ENCODE data around the gene C17orf50. TPM values are rescaled to one million over a fixed set of nuclear protein-coding genes. Genes with fewer than 3 reads are reported as not detected.
A peak's percentile ranks its signal among the peaks of the same experiment; 100 is the strongest.

Gene C17orf50
- total and polyA plus RNA-seq, 2 of the 13 experiments (the other 11 are each of a cell fraction or from before 2014, with no cell fraction given) = not detected

DNA sequence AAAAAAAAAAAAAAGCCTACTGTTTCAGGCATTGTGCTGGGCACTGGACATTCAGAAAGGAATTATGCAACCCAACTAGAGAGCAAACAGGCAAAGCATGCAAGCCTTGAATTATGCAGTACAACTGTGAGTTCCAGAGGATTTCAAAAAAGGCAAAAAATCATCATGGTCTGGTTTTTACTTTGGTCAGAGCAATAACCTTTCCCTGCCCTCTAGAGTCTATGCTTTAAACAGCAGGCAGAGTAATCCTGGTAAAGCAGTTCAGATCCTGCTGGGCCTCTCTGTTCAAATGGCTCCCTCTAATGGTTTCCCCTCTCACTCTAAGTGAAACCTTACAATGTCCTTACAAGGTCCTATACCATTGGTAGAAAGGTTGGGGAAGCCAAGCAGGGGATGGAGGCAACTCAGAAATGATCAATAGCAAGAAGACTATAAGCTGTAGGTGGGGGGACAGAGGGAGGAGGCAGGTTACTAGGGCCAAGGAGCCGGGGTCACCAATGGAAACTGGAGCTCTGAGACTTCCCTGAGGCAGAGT, 44.0 kb downstream of the C17orf50 start (continued):
- TF ChIP-seq, protein P1, sequence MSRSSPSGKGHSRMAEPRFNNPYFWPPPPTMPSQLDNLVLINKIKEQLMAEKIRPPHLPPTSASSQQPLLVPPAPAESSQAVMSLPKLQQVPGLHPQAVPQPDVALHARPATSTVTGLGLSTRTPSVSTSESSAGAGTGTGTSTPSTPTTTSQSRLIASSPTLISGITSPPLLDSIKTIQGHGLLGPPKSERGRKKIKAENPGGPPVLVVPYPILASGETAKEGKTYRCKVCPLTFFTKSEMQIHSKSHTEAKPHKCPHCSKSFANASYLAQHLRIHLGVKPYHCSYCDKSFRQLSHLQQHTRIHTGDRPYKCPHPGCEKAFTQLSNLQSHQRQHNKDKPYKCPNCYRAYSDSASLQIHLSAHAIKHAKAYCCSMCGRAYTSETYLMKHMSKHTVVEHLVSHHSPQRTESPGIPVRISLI (CRISPR knock-in tag; IDR thresholded peaks at IDR 0.05; ENCODE audit: borderline replicate concordance) = peak; percentile 91
- TF ChIP-seq, protein P2, sequence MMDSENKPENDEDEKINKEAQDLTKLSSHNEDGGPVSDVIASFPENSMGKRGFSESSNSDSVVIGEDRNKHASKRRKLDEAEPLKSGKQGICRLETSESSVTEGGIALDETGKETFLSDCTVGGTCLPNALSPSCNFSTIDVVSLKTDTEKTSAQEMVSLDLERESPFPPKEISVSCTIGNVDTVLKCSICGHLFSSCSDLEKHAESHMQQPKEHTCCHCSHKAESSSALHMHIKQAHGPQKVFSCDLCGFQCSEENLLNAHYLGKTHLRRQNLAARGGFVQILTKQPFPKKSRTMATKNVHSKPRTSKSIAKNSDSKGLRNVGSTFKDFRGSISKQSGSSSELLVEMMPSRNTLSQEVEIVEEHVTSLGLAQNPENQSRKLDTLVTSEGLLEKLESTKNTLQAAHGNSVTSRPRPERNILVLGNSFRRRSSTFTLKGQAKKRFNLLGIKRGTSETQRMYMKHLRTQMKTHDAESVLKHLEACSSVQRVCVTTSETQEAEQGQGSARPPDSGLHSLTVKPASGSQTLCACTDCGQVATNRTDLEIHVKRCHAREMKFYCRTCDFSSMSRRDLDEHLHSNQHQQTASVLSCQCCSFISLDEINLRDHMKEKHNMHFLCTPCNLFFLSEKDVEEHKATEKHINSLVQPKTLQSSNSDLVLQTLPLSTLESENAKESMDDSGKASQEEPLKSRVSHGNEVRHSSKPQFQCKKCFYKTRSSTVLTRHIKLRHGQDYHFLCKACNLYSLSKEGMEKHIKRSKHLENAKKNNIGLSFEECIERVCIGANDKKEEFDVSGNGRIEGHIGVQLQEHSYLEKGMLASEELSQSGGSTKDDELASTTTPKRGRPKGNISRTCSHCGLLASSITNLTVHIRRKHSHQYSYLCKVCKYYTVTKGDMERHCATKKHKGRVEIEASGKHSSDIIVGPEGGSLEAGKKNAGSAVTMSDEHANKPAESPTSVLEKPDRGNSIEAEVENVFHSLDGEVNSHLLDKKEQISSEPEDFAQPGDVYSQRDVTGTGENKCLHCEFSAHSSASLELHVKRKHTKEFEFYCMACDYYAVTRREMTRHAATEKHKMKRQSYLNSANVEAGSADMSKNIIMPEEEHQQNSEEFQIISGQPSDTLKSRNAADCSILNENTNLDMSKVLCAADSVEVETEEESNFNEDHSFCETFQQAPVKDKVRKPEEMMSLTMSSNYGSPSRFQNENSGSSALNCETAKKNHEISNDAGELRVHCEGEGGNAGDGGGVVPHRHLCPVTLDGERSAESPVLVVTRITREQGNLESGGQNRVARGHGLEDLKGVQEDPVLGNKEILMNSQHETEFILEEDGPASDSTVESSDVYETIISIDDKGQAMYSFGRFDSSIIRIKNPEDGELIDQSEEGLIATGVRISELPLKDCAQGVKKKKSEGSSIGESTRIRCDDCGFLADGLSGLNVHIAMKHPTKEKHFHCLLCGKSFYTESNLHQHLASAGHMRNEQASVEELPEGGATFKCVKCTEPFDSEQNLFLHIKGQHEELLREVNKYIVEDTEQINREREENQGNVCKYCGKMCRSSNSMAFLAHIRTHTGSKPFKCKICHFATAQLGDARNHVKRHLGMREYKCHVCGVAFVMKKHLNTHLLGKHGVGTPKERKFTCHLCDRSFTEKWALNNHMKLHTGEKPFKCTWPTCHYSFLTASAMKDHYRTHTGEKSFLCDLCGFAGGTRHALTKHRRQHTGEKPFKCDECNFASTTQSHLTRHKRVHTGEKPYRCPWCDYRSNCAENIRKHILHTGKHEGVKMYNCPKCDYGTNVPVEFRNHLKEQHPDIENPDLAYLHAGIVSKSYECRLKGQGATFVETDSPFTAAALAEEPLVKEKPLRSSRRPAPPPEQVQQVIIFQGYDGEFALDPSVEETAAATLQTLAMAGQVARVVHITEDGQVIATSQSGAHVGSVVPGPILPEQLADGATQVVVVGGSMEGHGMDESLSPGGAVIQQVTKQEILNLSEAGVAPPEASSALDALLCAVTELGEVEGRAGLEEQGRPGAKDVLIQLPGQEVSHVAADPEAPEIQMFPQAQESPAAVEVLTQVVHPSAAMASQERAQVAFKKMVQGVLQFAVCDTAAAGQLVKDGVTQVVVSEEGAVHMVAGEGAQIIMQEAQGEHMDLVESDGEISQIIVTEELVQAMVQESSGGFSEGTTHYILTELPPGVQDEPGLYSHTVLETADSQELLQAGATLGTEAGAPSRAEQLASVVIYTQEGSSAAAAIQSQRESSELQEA (CRISPR knock-in tag; IDR thresholded peaks at IDR 0.05; ENCODE audit: not compliant biosample characterization) = no peak
- TF ChIP-seq SOX6 (IDR thresholded peaks at IDR 0.05) (no peak), SOX6 (CRISPR knock-in tag; IDR thresholded peaks at IDR 0.05) (peak; percentile 44; the same call in 1 of the 2 replicates), SAP130 (CRISPR knock-in tag; IDR thresholded peaks at IDR 0.05; ENCODE audit: low read depth) (peak; percentile 48; the same call in 1 of the 2 replicates), THAP11 (CRISPR knock-in tag; IDR thresholded peaks at IDR 0.05) (0 out of 2 replicates have a peak, but pooled peaks have one; percentile 11), RELA (CRISPR knock-in tag; IDR thresholded peaks at IDR 0.05) (no peak), ZNF263 (CRISPR knock-in tag; IDR thresholded peaks at IDR 0.05) (no peak), ZNF567 (CRISPR knock-in tag; IDR thresholded peaks at IDR 0.05; ENCODE audit: borderline replicate concordance) (no peak), ZNF746 (CRISPR knock-in tag; IDR thresholded peaks at IDR 0.05) (no peak), SOX5 (CRISPR knock-in tag; IDR thresholded peaks at IDR 0.05; ENCODE audit: borderline replicate concordance) (peak; percentile 24; the same call in 1 of the 2 replicates), NCOR1 (IDR thresholded peaks at IDR 0.05; ENCODE audit: borderline replicate concordance, low read length) (no peak), SIX4 (CRISPR knock-in tag; IDR thresholded peaks at IDR 0.05) (no peak), TCF7 (IDR thresholded peaks at IDR 0.05; ENCODE audit: low read depth) (no peak)
- TF ChIP-seq, protein P3, sequence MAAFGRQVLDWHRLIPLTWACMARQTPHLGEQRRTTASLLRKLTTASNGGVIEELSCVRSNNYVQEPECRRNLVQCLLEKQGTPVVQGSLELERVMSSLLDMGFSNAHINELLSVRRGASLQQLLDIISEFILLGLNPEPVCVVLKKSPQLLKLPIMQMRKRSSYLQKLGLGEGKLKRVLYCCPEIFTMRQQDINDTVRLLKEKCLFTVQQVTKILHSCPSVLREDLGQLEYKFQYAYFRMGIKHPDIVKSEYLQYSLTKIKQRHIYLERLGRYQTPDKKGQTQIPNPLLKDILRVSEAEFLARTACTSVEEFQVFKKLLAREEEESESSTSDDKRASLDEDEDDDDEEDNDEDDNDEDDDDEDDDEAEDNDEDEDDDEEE (CRISPR knock-in tag; IDR thresholded peaks at IDR 0.05) = no peak
- TF ChIP-seq, protein P4, sequence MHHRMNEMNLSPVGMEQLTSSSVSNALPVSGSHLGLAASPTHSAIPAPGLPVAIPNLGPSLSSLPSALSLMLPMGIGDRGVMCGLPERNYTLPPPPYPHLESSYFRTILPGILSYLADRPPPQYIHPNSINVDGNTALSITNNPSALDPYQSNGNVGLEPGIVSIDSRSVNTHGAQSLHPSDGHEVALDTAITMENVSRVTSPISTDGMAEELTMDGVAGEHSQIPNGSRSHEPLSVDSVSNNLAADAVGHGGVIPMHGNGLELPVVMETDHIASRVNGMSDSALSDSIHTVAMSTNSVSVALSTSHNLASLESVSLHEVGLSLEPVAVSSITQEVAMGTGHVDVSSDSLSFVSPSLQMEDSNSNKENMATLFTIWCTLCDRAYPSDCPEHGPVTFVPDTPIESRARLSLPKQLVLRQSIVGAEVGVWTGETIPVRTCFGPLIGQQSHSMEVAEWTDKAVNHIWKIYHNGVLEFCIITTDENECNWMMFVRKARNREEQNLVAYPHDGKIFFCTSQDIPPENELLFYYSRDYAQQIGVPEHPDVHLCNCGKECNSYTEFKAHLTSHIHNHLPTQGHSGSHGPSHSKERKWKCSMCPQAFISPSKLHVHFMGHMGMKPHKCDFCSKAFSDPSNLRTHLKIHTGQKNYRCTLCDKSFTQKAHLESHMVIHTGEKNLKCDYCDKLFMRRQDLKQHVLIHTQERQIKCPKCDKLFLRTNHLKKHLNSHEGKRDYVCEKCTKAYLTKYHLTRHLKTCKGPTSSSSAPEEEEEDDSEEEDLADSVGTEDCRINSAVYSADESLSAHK (CRISPR knock-in tag; IDR thresholded peaks at IDR 0.05; ENCODE audit: borderline replicate concordance) = no peak
- TF ChIP-seq, protein P5, sequence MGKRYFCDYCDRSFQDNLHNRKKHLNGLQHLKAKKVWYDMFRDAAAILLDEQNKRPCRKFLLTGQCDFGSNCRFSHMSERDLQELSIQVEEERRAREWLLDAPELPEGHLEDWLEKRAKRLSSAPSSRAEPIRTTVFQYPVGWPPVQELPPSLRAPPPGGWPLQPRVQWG (CRISPR knock-in tag; IDR thresholded peaks at IDR 0.05; ENCODE audit: borderline replicate concordance, low read depth) = no peak
